Measurements from ENCODE around the gene LETM1. TPM values are rescaled to one million over a fixed set of nuclear protein-coding genes. Genes with fewer than 3 reads are reported as not detected.

Gene LETM1
- total RNA-seq, 2 donors from 2014 or later, result 45.7 to 52.4 TPM

GRCh38 chr4:1883583-1883982 is 27.6 kb upstream of the LETM1 start:
- peaks cover 9% of the 10 kb centered on the region for H3K4me1 Mint-ChIP-seq
- H3K4me3 Mint-ChIP-seq, result no peak overlapping the region
- H3K9me3 ChIP-seq (ENCODE audit: control insufficient read depth, low read length), result no peaks in the 10 kb centered on the region
- no peak overlapping the region for H3K27ac Mint-ChIP-seq
- H3K27me3 Mint-ChIP-seq (ENCODE audit: insufficient read depth), result no peaks in the 10 kb centered on the region
- no peak overlapping the region for H3K4me3 ChIP-seq (ENCODE audit: low read length)
- H3K9me3 Mint-ChIP-seq, result no peaks in the 10 kb centered on the region
- no peaks in the 10 kb centered on the region for H3K4me1 ChIP-seq (ENCODE audit: control insufficient read depth, insufficient read depth, low read length)
- no peak for DNase-seq
- no peaks in the 10 kb centered on the region for H3K27me3 ChIP-seq (ENCODE audit: control insufficient read depth, insufficient read depth, low read length, poor library complexity, severe bottlenecking)
- WGBS, 2 experiments (ENCODE audit: insufficient coverage in 1 of 2, insufficient read length in 1 of 2), result 88 to 92% methylated on average over 5 to 8 of the region's 8 CpGs
- no peak for TF ChIP-seq CTCF (conservative IDR thresholded peaks at IDR 0.05)
- H3K9ac ChIP-seq (ENCODE audit: extremely low read depth, low read length, poor library complexity, severe bottlenecking), result no peak overlapping the region
- no peak overlapping the region for H3K27ac ChIP-seq (ENCODE audit: low read depth, low read length)
- peaks cover 4% of the 10 kb centered on the region for H3K36me3 ChIP-seq (ENCODE audit: control insufficient read depth, insufficient read depth, low read length)
- peaks cover 20% of the 10 kb centered on the region for H3K36me3 Mint-ChIP-seq (ENCODE audit: low read depth)

GRCh38 chr4:1882850-1883271 is 26.9 kb upstream of the LETM1 start:
- Histone ChIP-seq H3K27ac (ENCODE audit: low read depth, low read length) (no peak overlapping the region), H3K9me3 (ENCODE audit: control insufficient read depth, low read length) (no peaks in the 10 kb centered on the region), H3K9ac (ENCODE audit: extremely low read depth, low read length, poor library complexity, severe bottlenecking) (no peak overlapping the region), H3K4me1 (ENCODE audit: control insufficient read depth, insufficient read depth, low read length) (no peaks in the 10 kb centered on the region), H3K4me3 (ENCODE audit: low read length) (no peak overlapping the region), H3K36me3 (ENCODE audit: control insufficient read depth, insufficient read depth, low read length) (peaks cover 7% of the 10 kb centered on the region), H3K27me3 (ENCODE audit: control insufficient read depth, insufficient read depth, low read length, poor library complexity, severe bottlenecking) (no peaks in the 10 kb centered on the region)
- no peak overlapping the region for H3K27ac Mint-ChIP-seq
- H3K4me3 Mint-ChIP-seq, result no peak overlapping the region
- peaks cover 9% of the 10 kb centered on the region for H3K4me1 Mint-ChIP-seq
- TF ChIP-seq CTCF (conservative IDR thresholded peaks at IDR 0.05), result no peak
- DNase-seq, result no peak
- 95% methylated on average over 1 of the region's 1 CpG; no CpG with 5 or more reads in 1 of the 2 experiments for WGBS, 2 experiments (ENCODE audit: insufficient coverage in 1 of 2, insufficient read length in 1 of 2)
- no peaks in the 10 kb centered on the region for H3K9me3 Mint-ChIP-seq
- no peaks in the 10 kb centered on the region for H3K27me3 Mint-ChIP-seq (ENCODE audit: insufficient read depth)
- peaks cover 22% of the 10 kb centered on the region for H3K36me3 Mint-ChIP-seq (ENCODE audit: low read depth)

- TF ChIP-seq CTCF (conservative IDR thresholded peaks at IDR 0.05), result no peak
- Histone ChIP-seq H3K27ac (ENCODE audit: low read depth, low read length) (peak overlapping the region; percentile 21), H3K27me3 (ENCODE audit: control insufficient read depth, insufficient read depth, low read length, poor library complexity, severe bottlenecking) (no peaks in the 10 kb centered on the region), H3K4me3 (ENCODE audit: low read length) (no peak overlapping the region), H3K36me3 (ENCODE audit: control insufficient read depth, insufficient read depth, low read length) (peaks cover 7% of the 10 kb centered on the region), H3K4me1 (ENCODE audit: control insufficient read depth, insufficient read depth, low read length) (no peaks in the 10 kb centered on the region), H3K9ac (ENCODE audit: extremely low read depth, low read length, poor library complexity, severe bottlenecking) (no peak overlapping the region), H3K9me3 (ENCODE audit: control insufficient read depth, low read length) (no peaks in the 10 kb centered on the region)
- Mint-ChIP-seq H3K27me3 (ENCODE audit: insufficient read depth) (no peaks in the 10 kb centered on the region), H3K27ac (peak overlapping the region; percentile 23), H3K4me3 (no peak overlapping the region), H3K4me1 (peaks cover 9% of the 10 kb centered on the region), H3K36me3 (ENCODE audit: low read depth) (peaks cover 20% of the 10 kb centered on the region), H3K9me3 (no peaks in the 10 kb centered on the region)
- WGBS, 2 experiments (ENCODE audit: insufficient coverage in 1 of 2, insufficient read length in 1 of 2), result 95 to 100% methylated on average over 1 of the region's 1 CpG
- DNase-seq, result no peak
Measured at GRCh38 chr4:1880332-1880731, 24.4 kb upstream of the LETM1 start.
